Activated CD4-positive, CD25-positive, alpha-beta regulatory T cell (primary cell): Measurements from ENCODE around the gene RRH.

Source experiments
- DNase-seq, 4 experiments: peaks; one replicate each; lab custom pipeline; 2025; lab: John Stamatoyannopoulos, UW

RRH gene

DNA sequence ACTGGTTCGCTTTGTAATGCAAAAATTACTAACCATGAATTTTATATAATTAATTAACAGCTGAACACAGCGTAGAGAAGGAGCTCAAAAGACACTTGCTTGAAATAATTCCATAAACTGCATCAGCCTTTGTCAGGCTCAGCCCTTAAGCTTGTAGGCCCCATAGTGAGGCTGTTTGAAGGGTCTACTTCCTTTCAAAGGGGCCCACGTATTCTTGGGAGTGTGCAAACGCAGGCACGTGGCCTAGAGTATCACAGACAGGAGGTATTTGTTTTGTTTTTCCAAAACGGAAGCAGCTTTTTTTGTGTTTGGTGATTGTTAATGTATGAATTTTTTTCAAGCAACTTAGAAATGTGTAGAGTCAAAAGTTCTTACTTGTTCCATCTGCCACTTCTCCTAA, 59.3 kb downstream of the RRH start:
- no peak for DNase-seq

DNA sequence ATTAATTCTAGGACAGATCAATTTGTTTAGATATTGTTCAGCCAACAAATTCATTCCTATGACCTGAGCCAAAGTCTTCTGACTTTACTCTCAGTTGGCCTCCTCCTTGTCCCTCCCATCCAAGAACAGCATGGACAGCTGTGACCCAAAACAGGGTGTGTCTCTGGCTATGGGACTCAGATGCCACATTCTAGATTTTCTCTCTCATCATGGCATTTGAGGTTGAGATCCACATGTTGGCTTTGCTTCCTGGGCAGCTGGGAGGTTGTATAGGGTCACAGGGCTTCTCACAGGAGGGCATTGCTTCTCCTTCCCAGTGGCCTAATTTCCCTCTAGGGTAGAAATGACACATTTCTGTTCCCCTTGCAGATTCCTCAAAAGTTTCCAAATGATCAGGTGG, 62.3 kb downstream of the RRH start:
- DNase-seq, result no peak
